Stimulated activated CD4-positive, alpha-beta T cell treated with anti-CD3 and anti-CD28 coated beads, Interleukin-1b, Interleukin-23, amount 100 ng/mL, for 1 hour (primary cell): Measurements from ENCODE around the gene ZNF888.
A peak's percentile ranks its signal among the peaks of the same experiment; 100 is the strongest.
"Not testable (repeated sequence)": the region's sequence is repeated elsewhere in the genome, so short reads cannot be mapped to it uniquely, and the experiment has no call there.

Experiments used
- DNase-seq, 2 donors: peaks; one replicate each; pipeline ENCODE4 v3.0.0-alpha.2; 2020; ENCODE audit warnings: low read depth in 2 of 2

Gene ZNF888

DNA sequence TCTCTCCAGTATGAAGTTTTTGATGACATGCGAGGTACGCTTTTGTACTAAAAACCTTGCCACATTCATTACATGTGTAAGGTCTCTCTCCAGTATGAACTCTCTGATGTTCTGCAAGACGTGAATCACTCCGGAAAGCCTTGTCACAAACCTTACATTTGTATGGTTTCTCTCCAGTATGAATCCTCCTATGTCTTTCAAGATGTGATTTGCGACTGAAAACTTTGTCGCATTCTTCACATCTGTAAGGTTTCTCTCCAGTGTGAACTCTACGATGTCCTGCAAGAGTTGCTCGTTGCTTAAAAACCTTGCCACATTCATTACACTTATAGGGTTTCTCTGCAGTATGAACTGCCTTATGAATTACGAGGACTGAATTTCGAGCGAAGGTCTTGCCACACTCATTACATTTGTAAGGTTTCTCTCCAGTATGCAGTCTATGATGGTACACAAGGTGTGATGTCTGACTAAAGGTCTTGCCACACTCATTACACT is 42.3 kb downstream of the ZNF888 start:
- DNase-seq: no peak

DNA sequence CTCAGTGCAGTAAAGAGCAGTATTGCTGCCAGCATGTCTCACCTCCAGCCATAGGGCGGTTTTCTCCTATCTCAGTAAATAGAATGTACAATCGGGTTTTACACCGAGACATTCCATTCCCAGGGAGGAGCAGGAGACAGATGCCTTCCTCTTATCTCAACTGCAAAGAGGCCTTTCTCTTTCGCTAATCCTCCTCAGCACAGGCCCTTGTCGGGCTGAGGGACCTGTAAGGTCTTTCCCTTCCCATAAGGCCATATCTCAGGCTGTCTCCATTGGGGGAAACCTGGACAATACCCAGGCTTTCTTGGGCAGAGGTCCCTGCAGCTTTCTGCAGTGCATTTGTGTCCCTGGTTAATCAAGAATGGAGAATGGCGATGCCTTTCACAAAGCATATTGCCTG is 50.2 kb downstream of the ZNF888 start:
- not testable (repeated sequence) for DNase-seq

DNA sequence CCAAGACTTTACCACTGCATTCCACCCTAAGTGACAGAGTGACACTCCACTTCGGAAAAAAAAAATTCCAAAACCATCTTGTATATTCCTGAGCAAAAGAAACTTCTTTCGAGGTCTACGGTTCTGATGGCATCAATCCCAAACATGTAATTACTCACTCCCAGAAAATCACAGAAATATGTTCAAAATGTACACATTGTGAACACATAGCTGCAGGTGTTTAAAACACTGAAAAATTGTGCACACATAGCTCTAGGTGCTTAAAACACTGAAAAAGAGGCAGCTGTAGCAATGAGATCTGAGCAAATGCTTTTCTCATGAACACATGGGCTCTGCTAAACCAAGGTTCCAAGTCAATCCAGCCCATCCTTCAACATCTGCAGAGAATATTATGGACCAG is 51.8 kb downstream of the ZNF888 start:
- no peak for DNase-seq

DNA sequence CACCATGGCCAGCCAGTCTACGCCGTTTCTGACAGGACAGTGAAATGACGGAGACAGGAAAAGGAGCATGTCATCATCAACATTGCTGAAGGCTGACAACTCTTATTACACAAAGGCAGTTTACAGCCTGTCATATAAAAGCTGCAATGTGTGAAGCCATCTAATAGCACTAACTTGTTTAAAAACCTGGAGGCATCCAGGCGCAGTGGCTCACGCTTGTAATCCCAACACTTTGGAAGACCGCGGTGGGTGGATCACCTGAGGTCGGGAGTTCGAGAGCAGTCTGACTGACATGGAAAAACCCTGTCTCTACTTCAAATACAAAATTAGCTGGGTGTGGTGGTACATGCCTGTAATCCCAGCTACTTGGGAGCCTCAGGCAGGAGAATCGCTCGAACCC is 55.2 kb downstream of the ZNF888 start:
- DNase-seq: not testable (repeated sequence)

DNA sequence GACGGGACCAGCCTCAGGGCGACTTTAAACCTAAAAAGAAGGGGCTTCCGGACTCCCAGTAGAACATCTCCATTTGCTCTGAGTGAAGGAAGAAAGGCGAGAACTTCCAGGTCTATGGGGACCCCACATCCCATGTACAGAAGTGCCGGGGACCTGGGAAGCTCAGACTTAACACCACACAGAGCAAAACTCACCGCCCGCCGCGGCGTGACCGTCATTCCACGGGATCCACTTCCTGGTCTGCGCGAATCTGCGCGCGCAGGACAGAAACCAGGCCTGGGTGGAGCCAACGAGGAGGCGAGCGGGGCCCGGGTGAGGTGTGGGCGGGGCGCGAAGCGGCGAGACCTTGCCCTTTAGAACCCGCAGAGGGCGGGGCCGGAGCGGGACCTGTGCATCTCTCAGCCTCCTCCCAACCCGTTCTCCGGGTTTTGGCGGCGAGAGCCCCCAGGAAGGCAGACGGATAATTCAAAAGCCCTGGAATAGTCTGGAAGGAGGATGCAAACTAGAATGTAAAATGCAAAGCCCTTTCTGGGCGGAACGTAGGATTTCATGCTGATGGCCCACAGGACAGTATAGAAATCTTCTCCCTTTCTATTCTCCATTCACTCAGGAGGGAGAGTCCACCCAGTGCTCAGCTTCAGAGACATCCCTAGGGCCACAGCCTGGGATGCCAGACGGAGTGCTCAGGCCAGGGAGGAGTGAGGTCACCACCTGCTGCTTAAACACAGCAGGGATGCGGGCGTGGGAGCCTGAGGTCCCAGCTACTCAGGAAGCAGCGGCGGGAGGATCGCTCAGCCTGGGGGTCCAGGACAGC is 65.6 kb downstream of the ZNF888 start, which contains the start of gene ZNF468:
ZNF468 (minus strand) TSS at position 242 of the 814 bp plus-strand sequence. CDS start 3,347 bp downstream, outside the sequence.
- DNase-seq: peak; percentile 32 to 33

DNA sequence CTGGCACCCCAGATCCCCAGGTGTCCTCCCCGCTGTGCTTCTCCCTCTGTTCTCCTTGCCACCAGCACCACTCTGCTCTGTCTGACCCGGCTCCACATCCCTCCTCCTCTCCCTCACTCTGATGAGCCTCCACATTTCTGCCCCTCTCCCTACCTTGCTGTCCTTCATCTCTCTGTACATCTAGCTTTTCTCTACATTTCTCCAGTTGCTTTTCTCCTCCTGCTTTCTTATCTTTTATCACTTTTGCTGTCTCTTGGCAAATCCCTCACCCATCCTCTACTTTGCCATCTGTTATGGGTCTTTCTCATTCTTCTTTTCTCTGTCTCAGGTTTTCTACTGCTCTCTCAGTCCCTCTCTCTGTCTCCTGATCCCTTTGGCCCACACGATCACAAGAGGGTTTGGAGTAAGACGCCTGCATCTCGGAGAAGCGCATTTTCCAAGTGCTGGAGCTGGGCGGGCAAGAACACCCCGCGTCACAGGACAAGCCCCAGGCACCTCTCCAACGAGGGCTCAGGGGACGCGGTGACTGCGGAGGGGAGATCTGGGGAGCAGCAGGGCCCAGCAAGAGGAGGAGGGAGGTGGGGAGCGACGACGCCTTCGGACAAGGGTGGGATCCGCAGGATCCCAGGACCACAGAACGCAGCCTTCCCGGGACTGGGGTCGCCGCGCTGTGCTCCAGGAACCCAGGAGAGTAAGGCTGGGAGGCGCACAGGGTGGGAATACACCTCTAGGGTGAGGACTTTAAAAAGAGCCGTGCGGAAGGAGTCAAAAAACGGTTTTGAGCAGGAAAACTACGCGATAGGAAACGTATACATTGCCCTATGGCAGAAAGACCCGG is 66.5 kb downstream of the ZNF888 start:
- not testable (repeated sequence) for DNase-seq
